Kidney (tissue), 14 donors: ENCODE measurements around the gene VPS16. TPM values are rescaled to one million over a fixed set of nuclear protein-coding genes. Genes with fewer than 3 reads are reported as not detected.
A peak's percentile ranks its signal among the peaks of the same experiment; 100 is the strongest.
"Not testable (repeated sequence)": the region's sequence is repeated elsewhere in the genome, so short reads cannot be mapped to it uniquely, and the experiment has no call there.

ENCODE experiments used
- DNase-seq, 5 donors: peaks; one replicate each; pipeline ENCODE4 v3.0.0-alpha.2; 2013 to 2020
- FAIRE-seq: peaks from 2 replicates; lab custom pipeline; 2012; peaks lifted over from hg19 to GRCh38; lab: Jason Lieb, UNC
- H3K27ac ChIP-seq, 2 donors: one replicate each; pipeline ENCODE4 v1.7.0; 2013; ENCODE audit warnings: low read depth in 2 of 2, low read length in 2 of 2, inconsistent platforms in 1 of 2
- H3K27me3 ChIP-seq: one replicate; pipeline ENCODE4 v1.7.1; 2013; ENCODE audit warnings: low read length, inconsistent platforms; ENCODE audit not compliant: control insufficient read depth, insufficient read depth
- H3K36me3 ChIP-seq, 3 donors: one replicate each; pipeline versions ENCODE4 v1.7.0 to v1.7.1; 2013; ENCODE audit warnings: low read length in 3 of 3, control low read depth in 1 of 3, inconsistent platforms in 1 of 3; ENCODE audit not compliant: insufficient read depth in 3 of 3, control insufficient read depth in 2 of 3
- H3K4me1 ChIP-seq, 3 donors: one replicate each; pipeline versions ENCODE4 v1.7.0 to v1.7.1; 2013; ENCODE audit warnings: low read length in 3 of 3, inconsistent platforms in 1 of 3, low read depth in 1 of 3; ENCODE audit not compliant: control insufficient read depth in 2 of 3, insufficient read depth in 2 of 3
- H3K4me3 ChIP-seq, 3 donors: one replicate each; pipeline versions ENCODE4 v1.7.0 to v1.8.1; 2013; ENCODE audit warnings: low read length in 3 of 3, control low read depth in 1 of 3, inconsistent platforms in 1 of 3
- H3K9ac ChIP-seq, 3 donors: one replicate each; pipeline versions ENCODE4 v1.7.0 to v1.7.1; 2013; ENCODE audit warnings: low read length in 3 of 3, control low read depth in 1 of 3, inconsistent platforms in 1 of 3
- H3K9me3 ChIP-seq, 3 donors: one replicate each; pipeline versions ENCODE4 v1.7.0 to v1.7.1; 2013; ENCODE audit warnings: low read length in 3 of 3, control low read depth in 1 of 3, inconsistent platforms in 1 of 3; ENCODE audit not compliant: control insufficient read depth in 2 of 3, insufficient read depth in 1 of 3
- intact Hi-C: fragments of 100-400 bp; cut with DNase I; formaldehyde crosslinking; loops from one replicate; pipeline ENCODE4 v1.11.1; 2022
- polyA plus RNA-seq: library from polyadenylated mRNA; stranded (reverse); fragments of 350-450 nt; fragmentation: Illumina TruSeq; extraction: RNeasy Lipid Tissue Mini Kit (QIAGEN cat#74804); gene quantifications from one replicate; pipeline ENCODE4 v1.2.3, GENCODE V29; 2014; ENCODE audit warnings: low read depth, low replicate concordance; ENCODE audit not compliant: insufficient read depth
- total RNA-seq: library from RNA; stranded (reverse); fragmentation: NEBNext Ultra II Directional; extraction: Animal tissue kit (Norgen Biotek cat#: 25700); gene quantifications from one replicate; pipeline ENCODE4 v1.2.1, GENCODE V29; 2021
- TF ChIP-seq, protein P1 (sequence below): IDR thresholded peaks from 3 replicates; pipeline ENCODE4 v1.5.1; 2012; ENCODE audit warnings: mild to moderate bottlenecking, moderate library complexity, borderline replicate concordance; ENCODE audit not compliant: insufficient read depth; ENCODE audit errors: extremely low read depth
- donor health status: control.
- donor health status: control.
- donor health status: control.
- donor health status: control.
- donor health status: control.
- donor health status: DM: yes; HTN: yes; CAD: no.
- donor health status: Normal renal cell carcinoma (clear cell type).

VPS16 gene
- total and polyA plus RNA-seq, 2 donors from 2014 or later: 38.6 to 38.8 TPM

DNA sequence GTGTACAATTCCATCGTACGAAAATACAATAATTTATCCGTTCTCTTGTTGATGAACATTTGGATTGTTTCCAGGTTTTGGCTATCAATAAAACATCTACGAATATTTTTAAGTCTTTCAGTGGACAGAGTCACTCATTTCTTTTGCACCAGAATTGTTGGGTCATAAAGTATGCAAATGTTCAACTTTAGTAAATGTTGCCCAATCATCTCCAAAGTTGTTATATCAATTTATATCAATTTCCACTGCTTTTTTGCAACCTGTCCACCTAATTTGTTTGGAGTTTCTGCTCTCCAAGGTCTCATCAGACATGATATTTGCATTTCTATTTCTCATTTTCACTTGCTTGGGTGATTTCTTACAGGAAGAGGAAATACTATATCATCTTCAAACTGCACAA lies 13.9 kb upstream of the VPS16 start:
- no peak for DNase-seq

DNA sequence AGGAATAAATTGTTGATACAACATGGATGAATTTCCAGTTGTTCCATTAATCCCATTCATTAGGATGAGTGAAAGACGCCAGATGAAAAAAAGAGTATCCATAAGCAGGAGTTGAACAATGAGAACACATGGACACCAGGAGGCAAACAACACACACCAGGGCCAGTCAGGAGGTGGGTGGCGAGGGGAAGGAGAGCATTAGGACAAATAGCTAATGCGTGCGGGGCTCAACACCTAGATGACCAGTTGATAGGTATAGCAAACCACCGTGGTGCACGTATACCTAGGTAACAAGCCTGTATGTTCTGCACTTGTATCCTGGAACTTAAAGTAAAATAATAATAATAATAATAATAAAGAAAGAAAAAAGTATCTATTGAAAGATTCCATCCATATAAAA lies 11.2 kb upstream of the VPS16 start:
- TF ChIP-seq, protein P1, sequence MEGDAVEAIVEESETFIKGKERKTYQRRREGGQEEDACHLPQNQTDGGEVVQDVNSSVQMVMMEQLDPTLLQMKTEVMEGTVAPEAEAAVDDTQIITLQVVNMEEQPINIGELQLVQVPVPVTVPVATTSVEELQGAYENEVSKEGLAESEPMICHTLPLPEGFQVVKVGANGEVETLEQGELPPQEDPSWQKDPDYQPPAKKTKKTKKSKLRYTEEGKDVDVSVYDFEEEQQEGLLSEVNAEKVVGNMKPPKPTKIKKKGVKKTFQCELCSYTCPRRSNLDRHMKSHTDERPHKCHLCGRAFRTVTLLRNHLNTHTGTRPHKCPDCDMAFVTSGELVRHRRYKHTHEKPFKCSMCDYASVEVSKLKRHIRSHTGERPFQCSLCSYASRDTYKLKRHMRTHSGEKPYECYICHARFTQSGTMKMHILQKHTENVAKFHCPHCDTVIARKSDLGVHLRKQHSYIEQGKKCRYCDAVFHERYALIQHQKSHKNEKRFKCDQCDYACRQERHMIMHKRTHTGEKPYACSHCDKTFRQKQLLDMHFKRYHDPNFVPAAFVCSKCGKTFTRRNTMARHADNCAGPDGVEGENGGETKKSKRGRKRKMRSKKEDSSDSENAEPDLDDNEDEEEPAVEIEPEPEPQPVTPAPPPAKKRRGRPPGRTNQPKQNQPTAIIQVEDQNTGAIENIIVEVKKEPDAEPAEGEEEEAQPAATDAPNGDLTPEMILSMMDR: no peak
- no peak for FAIRE-seq
- Histone ChIP-seq H3K4me1 (no peaks in the 10 kb centered on the region), H3K4me3 (no peak overlapping the region), H3K36me3 (no peaks in the 10 kb centered on the region), H3K9ac (no peak overlapping the region), H3K27ac (no peak overlapping the region), H3K27me3 (no peaks in the 10 kb centered on the region), H3K9me3 (no peaks in the 10 kb centered on the region)
- peak in 2 of 5 donors; percentile 10 to 28 for DNase-seq
- intact Hi-C loops: no loop called here

More for the DNA sequence above, 13.9 kb upstream of the VPS16 start:
- FAIRE-seq: no peak
- H3K4me3 ChIP-seq: no peak overlapping the region
- TF ChIP-seq, protein P1: no peak
- H3K27ac ChIP-seq: no peak overlapping the region
- H3K9ac ChIP-seq: no peak overlapping the region
- intact Hi-C loops: no loop called here
- H3K9me3 ChIP-seq: no peaks in the 10 kb centered on the region
- H3K36me3 ChIP-seq: no peaks in the 10 kb centered on the region
- H3K4me1 ChIP-seq: no peaks in the 10 kb centered on the region
- no peaks in the 10 kb centered on the region for H3K27me3 ChIP-seq

DNA sequence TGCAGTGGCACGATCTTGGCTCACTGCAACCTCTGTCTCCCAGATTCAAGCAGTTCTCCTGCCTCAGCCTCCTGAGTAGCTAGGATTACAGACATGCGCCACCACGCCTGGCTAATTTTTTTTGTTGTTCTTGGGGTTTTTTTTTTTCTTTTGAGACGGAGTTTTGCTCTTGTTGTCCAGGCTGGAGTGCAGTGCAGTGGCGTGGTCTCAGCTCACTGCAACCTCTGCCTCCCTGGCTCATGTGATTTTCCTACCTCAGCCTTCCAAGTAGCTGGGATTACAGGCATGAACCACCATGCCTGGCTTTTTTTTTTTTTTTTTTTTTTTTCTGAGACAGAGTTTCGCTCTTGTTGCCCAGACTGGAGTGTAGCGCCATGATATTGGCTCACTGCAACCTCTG lies 9.3 kb upstream of the VPS16 start:
- H3K9me3 ChIP-seq, H3K4me1 ChIP-seq, intact Hi-C loops, H3K36me3 ChIP-seq, FAIRE-seq, H3K4me3 ChIP-seq, H3K27ac ChIP-seq, H3K9ac ChIP-seq, H3K27me3 ChIP-seq: not testable (repeated sequence)
- DNase-seq: peak in 2 of 5 donors; percentile 26 to 42

DNA sequence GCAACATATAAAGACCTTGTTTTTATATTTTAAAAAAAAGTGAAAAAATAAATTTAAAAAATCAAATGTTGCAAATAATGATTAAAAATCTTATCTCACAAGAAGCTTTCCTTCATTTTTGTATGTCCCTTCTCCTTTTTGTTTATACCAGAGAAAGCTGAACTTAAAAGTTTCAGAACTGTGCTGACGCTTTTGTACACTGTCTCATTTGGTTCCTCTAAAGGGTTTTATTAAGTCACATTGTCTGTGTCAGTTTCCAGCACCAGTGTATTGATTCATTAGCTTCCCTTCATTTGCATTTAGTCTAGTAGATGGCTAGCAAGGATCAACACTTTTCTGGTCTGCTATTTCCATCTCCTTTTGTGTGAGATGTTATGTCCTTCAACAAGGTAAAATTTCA lies 6.8 kb upstream of the VPS16 start:
- no peaks in the 10 kb centered on the region for H3K36me3 ChIP-seq
- FAIRE-seq: no peak
- no peak overlapping the region for H3K4me3 ChIP-seq
- TF ChIP-seq, protein P1: no peak
- no peak for DNase-seq
- intact Hi-C loops: no loop called here
- H3K9me3 ChIP-seq: no peaks in the 10 kb centered on the region
- H3K27me3 ChIP-seq: no peaks in the 10 kb centered on the region
- no peak overlapping the region for H3K9ac ChIP-seq
- no peaks in the 10 kb centered on the region for H3K4me1 ChIP-seq
- no peak overlapping the region for H3K27ac ChIP-seq
